Testis (tissue), 3 donors: ENCODE data around the gene NRP2. TPM values are rescaled to one million over a fixed set of nuclear protein-coding genes. Genes with fewer than 3 reads are reported as not detected.

Experiments
- DNase-seq: peaks from one replicate; pipeline ENCODE4 v3.0.0-alpha.2; 2019
- H3K27ac ChIP-seq, 2 donors: fragments of 200-600 bp; sonication (generic); one replicate each; pipeline ENCODE4 v1.5.1; 2019
- H3K27me3 ChIP-seq: fragments of 200-600 bp; sonication (generic); one replicate; pipeline ENCODE4 v1.5.1; 2019
- H3K36me3 ChIP-seq: fragments of 200-600 bp; sonication (generic); one replicate; pipeline ENCODE4 v1.5.1; 2017; ENCODE audit warnings: low read depth; ENCODE audit errors: missing control alignments
- H3K4me1 ChIP-seq: fragments of 200-600 bp; sonication (generic); one replicate; pipeline ENCODE4 v1.5.1; 2019
- H3K4me3 ChIP-seq, 2 donors: fragments of 200-600 bp; sonication (generic); one replicate each; pipeline ENCODE4 v1.5.1; 2017 to 2019
- H3K9me3 ChIP-seq: fragments of 200-600 bp; sonication (generic); one replicate; pipeline ENCODE4 v1.5.1; 2017
- POLR2A ChIP-seq: fragments of 450-650 bp; IDR thresholded peaks from one replicate; pipeline ENCODE4 v1.6.1; 2017; ENCODE audit warnings: antibody characterized with exemption, mild to moderate bottlenecking, moderate library complexity
- WGBS, 2 donors: methylation state at CpG; one replicate each; pipeline ENCODE4 v1.1.5; 2018; 5-methylcytosine and 5-hydroxymethylcytosine counted together
- intact Hi-C: fragments of 100-400 bp; cut with DNase I; formaldehyde crosslinking; loops from one replicate; pipeline ENCODE4 v1.15.1; 2023; ENCODE audit warnings: low total_unique reads
- polyA plus RNA-seq: library from polyadenylated mRNA; stranded (reverse); fragments of 350-450 nt; fragmentation: Illumina TruSeq; extraction: RNeasy Lipid Tissue Mini Kit (QIAGEN cat#74804); gene quantifications from one replicate; pipeline ENCODE4 v1.2.3, GENCODE V29; 2014; ENCODE audit warnings: low read depth, low replicate concordance; ENCODE audit not compliant: insufficient read depth
- total RNA-seq, 2 donors: library from RNA; depleted of rRNA; stranded (reverse); fragments of >200 nt; gene quantifications; one replicate each; pipeline ENCODE4 v1.2.3, GENCODE V29; 2016
- TF ChIP-seq, protein P1 (sequence below), 3 experiments: fragments of 450-650 bp in 2 of 3; fragments of 200-600 bp in 1 of 3; sonication (generic) in 1 of 3; IDR thresholded peaks; one replicate each; pipeline ENCODE4 v1.5.1; 2016 to 2019; ENCODE audit warnings: antibody characterized with exemption in 3 of 3, mild to moderate bottlenecking in 2 of 3, moderate library complexity in 1 of 3

Gene NRP2
- total and polyA plus RNA-seq, 3 donors from 2014 or later = 6.3 to 10.6 (median 6.3) TPM

DNA sequence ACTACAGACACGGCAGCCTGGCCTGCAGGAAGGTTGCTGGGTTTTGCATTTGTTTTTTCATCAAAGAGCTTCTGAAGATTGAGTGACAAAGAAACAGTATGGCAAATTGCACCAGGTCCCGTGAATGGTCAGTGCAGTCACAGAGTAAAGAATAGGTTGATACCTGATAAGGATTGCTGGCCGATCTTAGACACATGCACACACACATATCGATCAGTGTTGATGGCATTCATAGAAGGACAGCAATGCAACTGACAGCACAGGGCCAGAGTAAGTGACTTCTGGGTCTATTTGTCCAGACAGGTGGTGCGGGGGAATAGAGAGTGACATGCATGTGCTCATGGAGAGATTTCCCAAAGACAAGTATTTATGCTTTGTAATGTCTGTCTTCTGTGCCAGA lies 42.8 kb downstream of the NRP2 start:
- no peak overlapping the region for H3K4me3 ChIP-seq
- 96 to 99% methylated on average over 5 of the region's 5 CpGs for WGBS, 2 donors
- no peaks in the 10 kb centered on the region for H3K27me3 ChIP-seq
- H3K27ac ChIP-seq = no peak overlapping the region
- no peaks in the 10 kb centered on the region for H3K9me3 ChIP-seq
- TF ChIP-seq, protein P1, sequence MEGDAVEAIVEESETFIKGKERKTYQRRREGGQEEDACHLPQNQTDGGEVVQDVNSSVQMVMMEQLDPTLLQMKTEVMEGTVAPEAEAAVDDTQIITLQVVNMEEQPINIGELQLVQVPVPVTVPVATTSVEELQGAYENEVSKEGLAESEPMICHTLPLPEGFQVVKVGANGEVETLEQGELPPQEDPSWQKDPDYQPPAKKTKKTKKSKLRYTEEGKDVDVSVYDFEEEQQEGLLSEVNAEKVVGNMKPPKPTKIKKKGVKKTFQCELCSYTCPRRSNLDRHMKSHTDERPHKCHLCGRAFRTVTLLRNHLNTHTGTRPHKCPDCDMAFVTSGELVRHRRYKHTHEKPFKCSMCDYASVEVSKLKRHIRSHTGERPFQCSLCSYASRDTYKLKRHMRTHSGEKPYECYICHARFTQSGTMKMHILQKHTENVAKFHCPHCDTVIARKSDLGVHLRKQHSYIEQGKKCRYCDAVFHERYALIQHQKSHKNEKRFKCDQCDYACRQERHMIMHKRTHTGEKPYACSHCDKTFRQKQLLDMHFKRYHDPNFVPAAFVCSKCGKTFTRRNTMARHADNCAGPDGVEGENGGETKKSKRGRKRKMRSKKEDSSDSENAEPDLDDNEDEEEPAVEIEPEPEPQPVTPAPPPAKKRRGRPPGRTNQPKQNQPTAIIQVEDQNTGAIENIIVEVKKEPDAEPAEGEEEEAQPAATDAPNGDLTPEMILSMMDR (IDR thresholded peaks at IDR 0.05) = no peak
- TF ChIP-seq POLR2A = no peak
- intact Hi-C loops = no loop called here
- no peaks in the 10 kb centered on the region for H3K36me3 ChIP-seq
- no peaks in the 10 kb centered on the region for H3K4me1 ChIP-seq
- no peak for DNase-seq

DNA sequence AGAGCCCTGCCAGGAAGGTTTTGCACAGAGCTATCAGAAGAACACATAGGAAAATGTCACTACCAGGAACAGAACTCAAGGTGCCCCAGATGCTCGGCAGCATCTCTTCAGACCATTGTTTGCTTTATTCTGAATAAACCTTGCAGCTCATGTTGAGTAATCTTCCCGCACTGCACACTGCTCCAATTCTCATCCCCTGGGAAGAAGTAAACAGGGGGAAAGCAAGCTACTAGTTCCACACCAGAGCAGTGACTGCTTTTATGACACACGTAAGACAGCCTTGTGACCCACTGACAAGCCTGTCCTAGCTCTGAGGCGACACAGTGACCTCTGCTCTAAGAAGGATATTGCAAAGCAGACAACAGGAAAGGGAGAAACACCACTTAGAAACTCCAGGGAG lies 44.2 kb downstream of the NRP2 start:
- Histone ChIP-seq H3K9me3 (no peaks in the 10 kb centered on the region), H3K4me1 (no peaks in the 10 kb centered on the region), H3K27ac (no peak overlapping the region), H3K4me3 (no peak overlapping the region), H3K27me3 (no peaks in the 10 kb centered on the region), H3K36me3 (no peaks in the 10 kb centered on the region)
- intact Hi-C loops = no loop called here
- TF ChIP-seq POLR2A = no peak
- TF ChIP-seq, protein P1 (IDR thresholded peaks at IDR 0.05) = no peak
- DNase-seq = no peak
- 96 to 98% methylated on average over 4 of the region's 4 CpGs for WGBS, 2 donors

DNA sequence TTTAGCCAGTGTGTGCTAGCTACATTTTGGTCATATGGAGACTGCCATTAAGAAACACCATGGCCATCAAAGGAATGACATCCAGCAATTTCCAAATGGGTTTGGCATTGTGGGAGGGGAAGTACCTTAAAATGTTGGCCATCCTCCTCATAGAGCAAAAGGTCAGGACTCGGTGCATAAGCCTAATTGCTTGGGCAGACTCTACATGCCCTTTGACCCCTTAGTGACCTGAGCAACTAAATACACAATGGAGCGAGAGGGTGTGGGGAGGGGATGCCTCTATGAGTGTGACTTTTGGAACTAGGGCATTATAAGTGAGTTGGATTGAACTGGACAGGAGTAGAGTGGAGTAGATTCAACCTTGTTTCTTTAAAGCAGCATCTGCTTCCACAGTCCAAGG lies 44.9 kb downstream of the NRP2 start:
- Histone ChIP-seq H3K4me1 (no peaks in the 10 kb centered on the region), H3K27ac (no peak overlapping the region), H3K4me3 (no peak overlapping the region), H3K36me3 (no peaks in the 10 kb centered on the region), H3K27me3 (no peaks in the 10 kb centered on the region), H3K9me3 (no peaks in the 10 kb centered on the region)
- no peak for DNase-seq
- 88 to 96% methylated on average over 2 of the region's 2 CpGs for WGBS, 2 donors
- TF ChIP-seq POLR2A = no peak
- intact Hi-C loops = no loop called here

DNA sequence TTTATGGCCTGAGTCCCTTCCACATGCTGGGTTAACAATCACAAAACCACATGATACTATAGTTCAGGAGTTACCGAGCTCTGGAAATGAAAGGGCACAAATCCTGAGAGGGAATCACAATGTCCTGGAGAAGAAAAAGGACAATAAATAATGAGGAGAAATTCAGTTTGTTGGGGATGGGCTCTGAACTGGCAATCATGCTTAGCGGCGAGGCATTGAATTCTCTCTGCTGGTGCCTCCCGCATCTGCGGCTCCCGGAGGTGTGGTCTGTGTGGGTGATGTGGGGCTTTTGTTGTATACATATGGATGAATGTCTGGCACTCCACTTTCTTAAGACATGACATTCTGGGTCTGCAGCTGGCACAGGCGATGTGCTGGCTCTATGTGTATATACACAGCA lies 46.1 kb downstream of the NRP2 start:
- H3K4me1 ChIP-seq = peaks cover under 1% of the 10 kb centered on the region

DNA sequence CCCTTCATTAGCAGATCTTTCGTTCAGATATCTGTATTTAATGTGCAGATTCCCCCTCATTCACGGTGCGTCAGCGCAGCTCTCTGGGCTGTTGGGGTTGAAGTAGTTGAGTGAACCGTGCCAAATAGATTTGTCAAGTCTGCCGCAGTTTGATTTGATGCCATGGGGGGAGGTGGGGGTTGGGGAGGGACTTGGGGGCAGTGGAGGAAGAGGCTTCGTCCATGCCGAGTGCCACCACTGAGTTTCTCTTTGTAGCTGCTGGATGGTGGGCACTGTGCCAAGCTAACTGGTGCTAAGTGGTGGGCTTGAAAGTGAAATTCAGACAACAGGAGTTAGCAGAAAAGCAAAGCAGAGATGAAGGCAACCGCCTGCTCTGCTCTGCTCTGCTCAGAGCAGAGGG lies 47.9 kb downstream of the NRP2 start:
- Histone ChIP-seq H3K27me3 (no peaks in the 10 kb centered on the region), H3K9me3 (no peaks in the 10 kb centered on the region), H3K27ac (no peak overlapping the region), H3K4me1 (peaks cover 18% of the 10 kb centered on the region), H3K36me3 (no peaks in the 10 kb centered on the region), H3K4me3 (no peak overlapping the region)
- intact Hi-C loops = no loop called here
- DNase-seq = no peak
- 85 to 97% methylated on average over 6 to 9 of the region's 9 CpGs for WGBS, 2 donors
- TF ChIP-seq POLR2A = no peak
- TF ChIP-seq, protein P1 (IDR thresholded peaks at IDR 0.05) = no peak

More for the DNA sequence above, 46.1 kb downstream of the NRP2 start:
- TF ChIP-seq POLR2A = no peak
- TF ChIP-seq, protein P1 (IDR thresholded peaks at IDR 0.05) = no peak
- DNase-seq = no peak
- H3K4me3 ChIP-seq = no peak overlapping the region
- H3K27me3 ChIP-seq = no peaks in the 10 kb centered on the region
- H3K36me3 ChIP-seq = no peaks in the 10 kb centered on the region
- intact Hi-C loops = no loop called here
- 83 to 91% methylated on average over 7 of the region's 7 CpGs for WGBS, 2 donors
- no peaks in the 10 kb centered on the region for H3K9me3 ChIP-seq
- H3K27ac ChIP-seq = no peak overlapping the region
